Upper lobe of left lung (tissue), 4 donors: ENCODE data around the gene LZTS2.
A peak's percentile ranks its signal among the peaks of the same experiment; 100 is the strongest.

ENCODE experiments used
- CTCF ChIP-seq, 6 experiments: fragments of 450-650 bp in 4 of 6; fragments of 200-600 bp in 2 of 6; sonication (generic) in 2 of 6; IDR thresholded peaks; one replicate each; pipeline ENCODE4 v1.5.1; 2016 to 2019; ENCODE audit warnings: antibody characterized with exemption in 6 of 6
- POLR2A ChIP-seq, 4 donors: fragments of 450-650 bp; IDR thresholded peaks; one replicate each; pipeline ENCODE4 v1.5.1; 2016 to 2017; ENCODE audit warnings: antibody characterized with exemption in 4 of 4, mild to moderate bottlenecking in 2 of 4
- POLR2AphosphoS5 ChIP-seq, 2 donors: sonication (generic); formaldehyde crosslinking; IDR thresholded peaks; one replicate each; pipeline ENCODE4 v1.5.1; 2017; ENCODE audit warnings: antibody characterized with exemption in 2 of 2

GRCh38 chr10:101030496-101031127 is 31.0 kb downstream of the LZTS2 start:
- no peak for TF ChIP-seq POLR2AphosphoS5 (IDR thresholded peaks at IDR 0.05)
- TF ChIP-seq POLR2A (IDR thresholded peaks at IDR 0.05), result no peak
- peak in 1 of 6 experiments; percentile 10 for TF ChIP-seq CTCF (IDR thresholded peaks at IDR 0.05)
